ENCODE measurements around the gene MYH11.
"Not testable (repeated sequence)": the region's sequence is repeated elsewhere in the genome, so short reads cannot be mapped to it uniquely, and the experiment has no call there.

Gene MYH11

GRCh38 chr16:15743657-15744056, 113.2 kb downstream of the MYH11 start:
- no peak for DNase-seq

GRCh38 chr16:15742716-15743115, 114.1 kb downstream of the MYH11 start:
- DNase-seq = no peak

GRCh38 chr16:15741207-15741871, 115.5 kb downstream of the MYH11 start:
- DNase-seq = peak in 1 of 2 experiments; percentile 1

- DNase-seq = no peak
These were observed 116.9 kb downstream of the MYH11 start for GRCh38 chr16:15739950-15740349.

GRCh38 chr16:15739464-15739863, 117.4 kb downstream of the MYH11 start:
- no peak for DNase-seq

GRCh38 chr16:15737140-15737644, 119.6 kb downstream of the MYH11 start:
- DNase-seq = no peak

GRCh38 chr16:15736529-15736928, 120.3 kb downstream of the MYH11 start:
- DNase-seq = no peak

GRCh38 chr16:15735610-15736009, 121.2 kb downstream of the MYH11 start:
- no peak for DNase-seq

- no peak for DNase-seq
These were observed 124.4 kb downstream of the MYH11 start for GRCh38 chr16:15732416-15732815.

- DNase-seq = no peak
These were observed 127.7 kb downstream of the MYH11 start for GRCh38 chr16:15729152-15729551.

- not testable (repeated sequence) for DNase-seq
These were observed 129.1 kb downstream of the MYH11 start for GRCh38 chr16:15727697-15728096.

- DNase-seq = no peak
These were observed 130.1 kb downstream of the MYH11 start for GRCh38 chr16:15726715-15727114.

- no peak for DNase-seq
These were observed 131.1 kb downstream of the MYH11 start for GRCh38 chr16:15725641-15726240.

GRCh38 chr16:15723808-15724207, 133.0 kb downstream of the MYH11 start:
- DNase-seq = no peak

GRCh38 chr16:15721018-15721417, 135.8 kb downstream of the MYH11 start:
- no peak for DNase-seq

GRCh38 chr16:15716694-15717447, 140.0 kb downstream of the MYH11 start:
- no peak for DNase-seq

GRCh38 chr16:15715221-15715620, 141.6 kb downstream of the MYH11 start:
- DNase-seq = no peak

- DNase-seq = no peak
These were observed 142.2 kb downstream of the MYH11 start for GRCh38 chr16:15714393-15715172.

GRCh38 chr16:15708997-15709396, 147.8 kb downstream of the MYH11 start:
- DNase-seq = no peak

- DNase-seq = no peak
These were observed 148.7 kb downstream of the MYH11 start for GRCh38 chr16:15708096-15708495.

- DNase-seq = no peak
These were observed 149.5 kb downstream of the MYH11 start for GRCh38 chr16:15707332-15707731.

GRCh38 chr16:15705064-15705565, 151.7 kb downstream of the MYH11 start:
- no peak for DNase-seq

- no peak for DNase-seq
These were observed 152.3 kb downstream of the MYH11 start for GRCh38 chr16:15704545-15704987.

Data from SHP77 (cell line).